AG04449 (cell line): ENCODE results near the gene TP53BP2.
"Not testable (repeated sequence)": the region's sequence is repeated elsewhere in the genome, so short reads cannot be mapped to it uniquely, and the experiment has no call there.

Experiments used
- CTCF ChIA-PET: fragments of 350-600 bp; formaldehyde crosslinking; extraction: SDS; loops from one replicate; lab custom pipeline; 2021; ENCODE audit warnings: antibody characterized with exemption; lab: Yijun Ruan, JAX
- POLR2A ChIA-PET: fragments of 400-600, 350-600 bp; formaldehyde crosslinking; extraction: SDS; loops from one replicate; lab custom pipeline; 2020; ENCODE audit warnings: antibody characterized with exemption, inconsistent platforms; lab: Yijun Ruan, JAX
- DNase-seq: peaks from one replicate; pipeline ENCODE4 v3.0.0-alpha.2; 2010; ENCODE audit warnings: low read depth, low spot score
- H3K4me3 ChIP-seq: 2 replicates; pipeline ENCODE4 v1.5.1; 2011; ENCODE audit warnings: low read depth, mild to moderate bottlenecking, control low read depth, low read length
- TF ChIP-seq, protein P1 (sequence below): IDR thresholded peaks from one replicate; pipeline ENCODE4 v1.5.1; 2011; ENCODE audit warnings: mild to moderate bottlenecking, moderate library complexity, low read length, control low read depth, inconsistent platforms; ENCODE audit not compliant: insufficient read depth; ENCODE audit errors: missing control alignments

Gene TP53BP2

DNA sequence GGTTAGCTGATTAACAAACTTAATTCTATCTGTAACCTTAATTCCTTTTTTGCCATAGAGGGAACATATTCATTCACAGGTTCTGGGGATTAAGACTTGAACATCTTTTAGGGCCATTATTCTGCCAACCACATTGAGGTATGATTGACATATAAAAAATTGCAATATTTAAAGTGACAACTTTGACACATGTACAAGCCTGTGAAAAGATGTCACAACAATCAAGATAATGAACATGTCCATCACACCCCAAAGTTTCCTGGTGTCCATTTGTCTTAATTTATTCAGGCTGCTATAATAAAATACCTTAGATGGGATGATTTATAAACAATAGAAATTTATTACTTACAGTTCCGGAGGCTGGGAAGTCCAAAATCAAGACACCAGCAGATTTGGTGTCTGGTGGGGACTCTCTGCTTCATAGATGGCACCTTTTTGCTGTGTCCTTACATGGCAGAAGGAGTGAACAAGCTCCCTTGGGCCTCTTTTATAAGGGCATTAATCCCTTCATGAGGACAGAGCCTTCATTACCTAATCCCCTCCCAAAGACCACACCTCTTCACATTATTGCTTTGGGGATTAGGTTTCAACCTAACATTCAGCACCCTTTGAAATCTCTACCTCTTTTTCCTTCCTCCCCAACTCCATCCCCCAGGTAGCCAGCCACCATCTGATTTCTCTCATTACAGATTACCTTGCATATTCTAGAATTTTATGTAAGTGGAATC, 33.0 kb upstream of the TP53BP2 start:
- H3K4me3 ChIP-seq, result no peak overlapping the region
- TF ChIP-seq, protein P1, sequence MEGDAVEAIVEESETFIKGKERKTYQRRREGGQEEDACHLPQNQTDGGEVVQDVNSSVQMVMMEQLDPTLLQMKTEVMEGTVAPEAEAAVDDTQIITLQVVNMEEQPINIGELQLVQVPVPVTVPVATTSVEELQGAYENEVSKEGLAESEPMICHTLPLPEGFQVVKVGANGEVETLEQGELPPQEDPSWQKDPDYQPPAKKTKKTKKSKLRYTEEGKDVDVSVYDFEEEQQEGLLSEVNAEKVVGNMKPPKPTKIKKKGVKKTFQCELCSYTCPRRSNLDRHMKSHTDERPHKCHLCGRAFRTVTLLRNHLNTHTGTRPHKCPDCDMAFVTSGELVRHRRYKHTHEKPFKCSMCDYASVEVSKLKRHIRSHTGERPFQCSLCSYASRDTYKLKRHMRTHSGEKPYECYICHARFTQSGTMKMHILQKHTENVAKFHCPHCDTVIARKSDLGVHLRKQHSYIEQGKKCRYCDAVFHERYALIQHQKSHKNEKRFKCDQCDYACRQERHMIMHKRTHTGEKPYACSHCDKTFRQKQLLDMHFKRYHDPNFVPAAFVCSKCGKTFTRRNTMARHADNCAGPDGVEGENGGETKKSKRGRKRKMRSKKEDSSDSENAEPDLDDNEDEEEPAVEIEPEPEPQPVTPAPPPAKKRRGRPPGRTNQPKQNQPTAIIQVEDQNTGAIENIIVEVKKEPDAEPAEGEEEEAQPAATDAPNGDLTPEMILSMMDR, result no peak
- ChIA-PET POLR2A (no interaction called here), CTCF (no interaction called here)
- DNase-seq, result no peak

DNA sequence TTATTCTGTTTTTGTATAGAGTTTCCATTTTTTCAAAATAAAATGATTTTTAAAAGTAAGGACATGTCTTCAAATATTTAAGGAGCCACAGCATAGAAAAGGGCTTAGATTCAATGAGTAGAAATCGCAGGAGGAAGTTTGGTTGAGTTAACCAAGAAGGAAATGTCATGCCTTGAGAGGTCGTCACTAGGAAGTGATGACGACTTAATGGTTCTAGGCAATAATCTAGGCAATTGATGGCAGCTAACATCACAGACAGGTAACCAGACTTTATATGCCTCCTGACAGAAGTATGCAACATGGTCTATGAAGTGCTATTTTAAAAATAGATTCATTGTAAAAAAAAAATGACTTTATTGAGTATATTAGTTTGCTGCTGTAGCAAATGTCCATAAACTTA, 32.1 kb upstream of the TP53BP2 start:
- no peak for DNase-seq
- H3K4me3 ChIP-seq, result no peak overlapping the region
- POLR2A ChIA-PET, result no interaction called here
- TF ChIP-seq, protein P1, result no peak
- CTCF ChIA-PET, result no interaction called here

DNA sequence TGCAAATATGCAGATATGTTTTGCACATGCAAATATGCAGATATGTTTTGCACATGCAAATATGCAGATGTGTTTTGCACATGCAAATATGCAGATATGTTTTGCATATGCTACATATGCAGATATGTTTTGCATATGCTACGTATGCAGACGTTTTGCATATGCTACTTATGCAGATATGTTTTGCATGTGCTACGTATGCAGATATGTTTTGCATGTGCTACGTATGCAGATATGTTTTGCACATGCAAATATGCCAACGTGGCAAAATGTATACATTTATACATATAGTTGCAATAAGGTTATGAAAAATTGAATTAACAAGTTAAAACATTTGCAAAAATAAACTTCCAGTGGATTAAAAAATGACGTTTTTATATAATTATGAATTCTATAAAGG, 30.8 kb upstream of the TP53BP2 start:
- ChIA-PET POLR2A (no interaction called here), CTCF (no interaction called here)
- TF ChIP-seq, protein P1, result no peak
- H3K4me3 ChIP-seq, result no peak overlapping the region
- DNase-seq, result no peak

DNA sequence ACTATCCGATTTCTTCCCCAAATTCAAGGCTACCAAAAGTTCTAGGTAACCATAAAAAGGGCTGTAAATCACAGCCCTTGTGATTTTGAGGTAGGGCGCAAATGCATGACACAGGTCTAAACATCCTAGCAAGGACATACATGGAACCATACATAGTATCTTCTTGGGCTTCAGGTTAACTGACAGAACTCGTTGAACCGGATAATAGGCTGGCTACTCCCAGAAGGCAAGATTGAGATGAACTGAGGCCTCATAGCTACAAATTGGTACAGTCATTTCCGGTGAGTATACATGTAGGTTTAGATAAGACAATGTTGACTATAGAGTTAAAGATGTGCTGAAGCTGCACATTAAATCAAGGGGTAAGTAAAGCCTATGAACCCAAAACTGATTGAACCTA, 27.3 kb upstream of the TP53BP2 start:
- no peak for DNase-seq
- TF ChIP-seq, protein P1, result no peak
- CTCF ChIA-PET, result no interaction called here
- POLR2A ChIA-PET, result no interaction called here
- H3K4me3 ChIP-seq, result no peak overlapping the region

DNA sequence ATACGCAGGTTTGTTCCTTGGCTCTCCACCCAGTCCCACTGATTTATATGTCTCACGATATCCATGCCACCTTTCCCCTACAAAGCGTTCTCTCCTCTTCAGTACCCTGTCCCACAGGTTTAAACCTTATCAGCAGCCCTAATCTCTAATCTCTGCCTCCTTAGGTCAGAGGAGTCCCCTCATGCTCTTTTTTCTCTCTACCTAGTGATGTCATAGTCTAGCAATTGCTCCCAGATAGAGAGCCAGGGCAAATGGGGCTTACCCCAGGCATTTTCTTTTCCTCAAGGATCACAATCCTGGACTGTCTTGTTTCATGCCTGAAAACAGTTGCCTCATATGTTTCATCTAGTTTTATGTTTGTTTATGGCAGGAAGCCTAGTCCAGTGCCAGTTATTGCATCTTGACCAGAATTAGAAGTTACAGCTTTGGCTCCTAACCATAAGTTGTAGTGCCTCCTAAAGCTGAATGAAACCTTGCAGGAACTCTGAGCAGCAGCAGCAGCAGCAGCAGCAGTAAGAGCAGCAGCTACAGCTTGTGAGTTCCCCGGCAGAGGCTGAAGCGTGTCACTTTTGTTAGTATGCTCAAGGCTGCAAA, 26.7 kb upstream of the TP53BP2 start:
- CTCF ChIA-PET, result interaction anchor here (0.7 kb wide), 1 partner anchor 26 kb away, joined by 3 read pairs; no protein-coding TSS in a partner anchor
- no peak for DNase-seq
- TF ChIP-seq, protein P1, result no peak
- no peak overlapping the region for H3K4me3 ChIP-seq
- POLR2A ChIA-PET, result no interaction called here

DNA sequence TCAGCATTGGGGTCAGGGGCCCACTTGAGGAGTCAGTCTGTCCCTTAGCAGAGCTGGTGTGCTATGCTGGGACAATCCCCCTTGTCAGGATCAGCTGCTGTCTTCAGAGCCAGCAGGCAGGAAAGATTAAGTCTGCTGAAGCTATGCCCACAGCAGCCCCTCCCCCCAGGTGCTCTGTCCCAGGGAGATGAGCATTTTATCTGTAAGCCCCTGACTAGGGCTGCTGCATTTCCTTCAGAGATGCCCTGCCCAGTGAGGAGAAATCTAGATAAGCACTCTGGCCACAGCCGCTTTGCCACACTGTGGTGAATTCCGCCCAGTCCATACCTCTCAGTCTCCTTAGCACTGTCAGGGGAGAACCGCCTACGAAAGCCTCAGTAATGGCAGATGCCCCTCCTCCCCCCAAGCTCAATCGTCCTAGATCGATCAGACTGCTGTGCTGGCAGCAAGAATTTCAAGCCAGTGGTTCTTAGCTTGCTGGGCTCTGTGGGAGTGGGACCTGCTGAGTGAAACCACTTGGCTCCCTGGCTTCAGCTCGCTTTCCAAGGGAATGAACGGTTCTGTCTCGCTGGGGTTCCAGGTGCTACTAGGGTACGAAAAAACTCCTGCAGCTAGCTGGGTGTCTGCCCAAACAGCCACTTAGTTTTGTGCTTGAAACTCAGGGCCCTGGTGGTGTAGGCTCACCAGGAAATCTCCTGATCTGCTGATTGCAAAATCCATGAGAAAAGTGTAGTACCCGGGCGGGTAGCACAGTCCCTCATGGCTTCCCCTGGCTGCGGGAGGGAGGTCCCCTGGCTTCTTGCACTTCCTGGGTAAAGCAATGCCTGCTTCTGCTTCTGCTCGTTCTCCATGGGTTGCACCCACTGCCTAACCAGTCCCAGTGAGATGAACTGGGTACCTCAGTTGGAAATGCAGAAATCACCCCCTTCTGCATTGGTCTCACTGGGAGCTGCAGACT, 25.1 kb upstream of the TP53BP2 start:
- ChIA-PET CTCF (no interaction called here), POLR2A (no interaction called here)
- no peak for DNase-seq
- TF ChIP-seq, protein P1, result no peak
- no peak overlapping the region for H3K4me3 ChIP-seq

DNA sequence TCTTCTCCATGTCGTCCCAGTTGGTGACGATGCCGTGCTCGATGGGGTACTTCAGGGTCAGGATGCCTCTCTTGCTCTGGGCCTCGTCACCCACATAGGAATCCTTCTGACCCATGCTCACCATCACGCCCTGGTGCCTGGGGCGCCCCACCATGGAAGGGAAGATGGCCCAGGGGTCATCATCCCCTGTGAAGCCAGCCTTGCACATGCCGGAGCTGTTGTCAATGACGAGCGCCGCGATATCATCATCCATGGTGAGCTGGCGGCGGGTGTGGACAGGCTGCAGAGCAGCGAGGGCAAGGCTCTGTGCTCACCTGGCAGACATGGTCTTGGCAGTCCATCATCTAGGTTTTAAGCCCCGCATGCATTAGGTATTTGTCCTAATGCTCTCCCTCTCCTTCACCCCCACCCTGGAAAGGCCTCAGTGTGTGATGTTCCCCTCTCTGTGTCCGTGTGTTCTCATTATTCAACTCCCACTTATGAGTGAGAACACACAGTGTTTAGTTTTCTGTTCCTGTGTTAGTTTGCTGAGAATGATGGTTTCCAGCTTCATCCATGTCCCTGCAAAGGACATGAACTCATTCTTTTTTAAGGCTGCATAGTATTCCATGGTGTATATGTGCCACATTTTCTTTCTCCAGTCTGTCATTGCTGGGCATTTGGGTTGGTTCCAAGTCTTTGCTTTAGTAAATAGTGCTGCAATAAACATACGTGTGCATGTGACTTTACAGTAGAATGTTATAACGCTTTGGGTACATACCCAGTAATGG, 19.0 kb upstream of the TP53BP2 start:
- POLR2A ChIA-PET, CTCF ChIA-PET, DNase-seq, H3K4me3 ChIP-seq: not testable (repeated sequence)
